Suprapubic skin (tissue), 4 donors: ENCODE data around the gene MFF. TPM values are rescaled to one million over a fixed set of nuclear protein-coding genes. Genes with fewer than 3 reads are reported as not detected.
"Not testable (repeated sequence)": the region's sequence is repeated elsewhere in the genome, so short reads cannot be mapped to it uniquely, and the experiment has no call there.

Source experiments
- DNase-seq, 2 donors: peaks; one replicate each; pipeline ENCODE4 v3.0.0-alpha.2; 2019; ENCODE audit warnings: low spot score in 2 of 2
- H3K27ac ChIP-seq: fragments of 200-600 bp; sonication (generic); one replicate; pipeline ENCODE4 v1.5.1; 2019
- H3K27me3 ChIP-seq: fragments of 200-600 bp; sonication (generic); one replicate; pipeline ENCODE4 v1.5.1; 2019
- H3K36me3 ChIP-seq: fragments of 200-600 bp; sonication (generic); one replicate; pipeline ENCODE4 v1.5.1; 2019
- H3K4me1 ChIP-seq: fragments of 200-600 bp; sonication (generic); one replicate; pipeline ENCODE4 v1.5.1; 2019
- H3K4me3 ChIP-seq: fragments of 200-600 bp; sonication (generic); one replicate; pipeline ENCODE4 v1.5.1; 2019; ENCODE audit warnings: mild to moderate bottlenecking
- H3K9me3 ChIP-seq: fragments of 200-600 bp; sonication (generic); one replicate; pipeline ENCODE4 v1.5.1; 2019
- EP300 ChIP-seq: sonication (generic); formaldehyde crosslinking; IDR thresholded peaks from one replicate; pipeline ENCODE4 v1.6.1; 2017; ENCODE audit warnings: antibody characterized with exemption
- POLR2A ChIP-seq, 2 donors: fragments of 450-650 bp; IDR thresholded peaks; one replicate each; pipeline ENCODE4 v1.6.1; 2017; ENCODE audit warnings: antibody characterized with exemption in 2 of 2, mild to moderate bottlenecking in 2 of 2, moderate library complexity in 2 of 2
- POLR2AphosphoS5 ChIP-seq, 3 donors: sonication (generic); formaldehyde crosslinking; IDR thresholded peaks; one replicate each; pipeline ENCODE4 v1.6.1; 2017; ENCODE audit warnings: antibody characterized with exemption in 3 of 3
- WGBS: methylation state at CpG from one replicate; pipeline ENCODE4 v1.1.5; 2018; 5-methylcytosine and 5-hydroxymethylcytosine counted together
- total RNA-seq, 4 donors: library from RNA; depleted of rRNA; stranded (reverse); fragments of >200 nt; gene quantifications; one replicate each; pipeline ENCODE4 v1.1.0, GENCODE V29; 2016
- TF ChIP-seq, protein P1 (sequence below), 2 donors: fragments of 200-600 bp in 1 of 2; fragments of 450-650 bp in 1 of 2; sonication (generic) in 1 of 2; IDR thresholded peaks; one replicate each; pipeline ENCODE4 v1.5.1; 2016 to 2019; ENCODE audit warnings: antibody characterized with exemption in 2 of 2, mild to moderate bottlenecking in 1 of 2, moderate library complexity in 1 of 2

MFF gene
- total RNA-seq, 4 donors from 2014 or later = 89.8 to 157 (median 103) TPM

DNA sequence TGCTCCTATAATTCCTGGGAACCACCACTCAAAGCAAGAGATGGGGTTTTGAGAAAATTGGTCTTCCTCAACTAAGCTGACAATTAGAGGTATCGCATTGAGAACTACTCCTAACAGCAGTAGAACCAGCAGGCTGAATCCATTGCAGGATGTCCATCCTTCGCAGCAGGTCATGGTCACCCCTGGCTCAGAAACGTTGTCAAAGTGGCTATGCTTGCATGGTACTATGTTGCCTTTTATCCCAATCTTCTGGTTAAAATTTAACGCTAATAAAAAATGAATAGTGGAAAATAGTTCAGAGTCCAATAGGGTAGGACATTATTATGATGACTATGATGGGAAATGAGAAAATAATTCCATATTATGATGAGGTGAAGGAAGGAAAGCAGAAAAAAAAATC lies 54.0 kb downstream of the MFF start, which contains the start of gene TM4SF20:
TM4SF20 (minus strand) TSS at position 212 of the 400 bp plus-strand sequence; CDS start at position 174, 38 bp downstream.
- TF ChIP-seq, protein P1, sequence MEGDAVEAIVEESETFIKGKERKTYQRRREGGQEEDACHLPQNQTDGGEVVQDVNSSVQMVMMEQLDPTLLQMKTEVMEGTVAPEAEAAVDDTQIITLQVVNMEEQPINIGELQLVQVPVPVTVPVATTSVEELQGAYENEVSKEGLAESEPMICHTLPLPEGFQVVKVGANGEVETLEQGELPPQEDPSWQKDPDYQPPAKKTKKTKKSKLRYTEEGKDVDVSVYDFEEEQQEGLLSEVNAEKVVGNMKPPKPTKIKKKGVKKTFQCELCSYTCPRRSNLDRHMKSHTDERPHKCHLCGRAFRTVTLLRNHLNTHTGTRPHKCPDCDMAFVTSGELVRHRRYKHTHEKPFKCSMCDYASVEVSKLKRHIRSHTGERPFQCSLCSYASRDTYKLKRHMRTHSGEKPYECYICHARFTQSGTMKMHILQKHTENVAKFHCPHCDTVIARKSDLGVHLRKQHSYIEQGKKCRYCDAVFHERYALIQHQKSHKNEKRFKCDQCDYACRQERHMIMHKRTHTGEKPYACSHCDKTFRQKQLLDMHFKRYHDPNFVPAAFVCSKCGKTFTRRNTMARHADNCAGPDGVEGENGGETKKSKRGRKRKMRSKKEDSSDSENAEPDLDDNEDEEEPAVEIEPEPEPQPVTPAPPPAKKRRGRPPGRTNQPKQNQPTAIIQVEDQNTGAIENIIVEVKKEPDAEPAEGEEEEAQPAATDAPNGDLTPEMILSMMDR (IDR thresholded peaks at IDR 0.05) = no peak
- H3K27ac ChIP-seq = no peak within 1 kb of the TSS
- H3K27me3 ChIP-seq = no peaks in the 10 kb centered on the region
- no peaks in the 10 kb centered on the region for H3K9me3 ChIP-seq
- H3K36me3 ChIP-seq = no peaks in the 10 kb centered on the region
- H3K4me1 ChIP-seq = no peaks in the 10 kb centered on the region
- DNase-seq = no peak
- no peak within 1 kb of the TSS for H3K4me3 ChIP-seq
- 92% methylated on average over 4 of the region's 4 CpGs for WGBS

DNA sequence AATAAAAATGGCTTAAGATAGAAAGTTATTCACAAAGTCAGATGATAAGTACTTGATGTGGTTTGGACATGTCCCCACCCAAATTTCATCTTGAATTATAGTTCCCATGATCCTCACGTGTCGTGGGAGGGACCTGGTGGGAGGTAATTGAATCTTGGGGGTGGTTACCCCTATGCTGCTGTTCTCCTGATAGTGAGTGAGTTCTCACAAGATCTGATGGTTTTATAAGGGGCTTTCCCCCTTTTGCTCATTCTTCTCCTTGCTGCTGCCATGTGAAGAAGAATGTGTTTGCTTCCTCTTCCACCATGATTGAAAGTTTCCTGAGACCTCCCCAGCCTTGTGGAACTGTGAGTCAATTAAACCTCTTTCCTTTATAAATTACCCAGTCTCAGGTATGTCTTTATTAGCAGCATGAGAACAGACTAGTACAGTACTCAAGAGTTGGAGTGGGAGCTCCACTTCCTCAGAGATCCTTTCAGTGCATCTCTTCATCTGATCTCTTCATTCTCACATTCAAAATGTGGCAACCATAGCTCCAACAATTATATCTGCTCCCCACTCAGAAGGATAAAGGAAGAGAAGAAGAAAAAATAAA lies 57.3 kb downstream of the MFF start:
- WGBS = 75% methylated on average over 2 of the region's 2 CpGs
- not testable (repeated sequence) for H3K9me3 ChIP-seq, DNase-seq, H3K36me3 ChIP-seq, H3K27ac ChIP-seq, H3K4me1 ChIP-seq, H3K27me3 ChIP-seq, H3K4me3 ChIP-seq

DNA sequence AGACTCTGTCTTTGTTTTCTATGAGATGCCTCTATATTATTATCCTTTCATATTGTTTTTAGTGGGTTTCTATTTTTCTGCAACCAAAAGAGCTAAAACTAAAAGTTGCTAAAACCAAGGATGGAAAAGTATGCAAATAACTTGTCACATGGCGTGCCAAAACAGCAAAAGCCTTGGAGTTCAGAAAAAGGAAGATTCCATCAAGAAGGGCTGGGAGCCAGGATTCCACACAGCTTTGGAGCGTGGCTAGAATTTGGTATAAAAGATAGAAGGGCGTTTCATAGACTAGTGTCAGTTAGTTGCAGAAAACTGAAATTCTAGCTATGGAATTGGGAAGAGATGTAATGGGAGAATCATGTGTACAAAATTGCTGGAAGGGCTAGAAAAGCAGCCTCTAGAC lies 58.6 kb downstream of the MFF start:
- H3K36me3 ChIP-seq = no peaks in the 10 kb centered on the region
- no peaks in the 10 kb centered on the region for H3K4me1 ChIP-seq
- no peaks in the 10 kb centered on the region for H3K9me3 ChIP-seq
- TF ChIP-seq POLR2AphosphoS5 (IDR thresholded peaks at IDR 0.05) (no peak), POLR2A (IDR thresholded peaks at IDR 0.05) (no peak), EP300 (no peak)
- TF ChIP-seq, protein P1 (IDR thresholded peaks at IDR 0.05) = no peak
- H3K27ac ChIP-seq = no peak overlapping the region
- H3K27me3 ChIP-seq = no peaks in the 10 kb centered on the region
- WGBS = 28% methylated on average over 3 of the region's 3 CpGs
- no peak overlapping the region for H3K4me3 ChIP-seq
- no peak for DNase-seq

DNA sequence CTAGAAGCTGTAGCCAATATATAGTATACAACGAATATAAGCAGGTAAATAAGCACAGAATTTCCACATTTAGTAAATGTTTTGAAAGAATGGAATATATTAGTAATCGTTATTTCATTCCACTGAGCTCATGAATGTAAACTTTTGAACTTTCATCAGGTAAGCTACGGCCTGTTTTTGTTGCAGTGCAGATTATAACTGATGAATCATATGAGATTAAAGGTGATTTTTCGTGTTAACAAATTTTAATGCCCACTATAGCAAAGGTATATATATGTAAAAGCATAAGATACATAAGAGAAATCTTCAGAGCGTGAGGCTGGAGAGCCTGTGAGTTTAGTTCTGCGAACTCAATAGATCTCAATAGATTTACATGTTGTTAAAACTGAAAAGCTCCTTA lies 61.6 kb downstream of the MFF start:
- Histone ChIP-seq H3K4me1 (no peaks in the 10 kb centered on the region), H3K9me3 (no peaks in the 10 kb centered on the region), H3K27me3 (no peaks in the 10 kb centered on the region), H3K27ac (no peak overlapping the region), H3K36me3 (no peaks in the 10 kb centered on the region), H3K4me3 (no peak overlapping the region)
- WGBS = 67% methylated on average over 6 of the region's 6 CpGs
- TF ChIP-seq, protein P1 (IDR thresholded peaks at IDR 0.05) = no peak
- TF ChIP-seq POLR2A (IDR thresholded peaks at IDR 0.05) = no peak
- no peak for TF ChIP-seq EP300
- TF ChIP-seq POLR2AphosphoS5 (IDR thresholded peaks at IDR 0.05) = no peak
- no peak for DNase-seq

DNA sequence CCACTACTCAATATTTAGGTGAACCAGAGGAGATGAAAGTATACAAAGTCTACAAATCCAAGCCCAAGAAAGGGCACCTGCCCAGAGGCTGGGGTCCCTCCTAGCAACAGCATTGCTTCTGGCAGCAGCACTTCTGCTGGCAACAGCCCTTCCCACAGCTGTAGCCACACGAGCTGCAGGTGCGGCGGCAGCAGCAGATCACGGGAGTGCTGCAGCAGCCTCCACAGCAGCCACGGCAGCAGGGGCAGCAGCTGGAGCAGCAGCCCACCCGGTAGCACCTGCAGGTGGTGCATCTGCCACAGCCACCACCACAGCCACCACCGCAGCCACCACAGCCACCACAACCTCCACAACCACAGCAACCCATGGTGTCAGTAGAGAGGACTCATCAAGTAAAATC lies 62.5 kb downstream of the MFF start, which contains the start of gene SCYGR1:
SCYGR1 (minus strand) TSS at position 367 of the 400 bp plus-strand sequence; CDS start at position 367, 0 bp downstream.
- not testable (repeated sequence) for H3K27ac ChIP-seq, DNase-seq, H3K27me3 ChIP-seq, H3K4me3 ChIP-seq, H3K9me3 ChIP-seq, H3K4me1 ChIP-seq, H3K36me3 ChIP-seq
- 70% methylated on average over 4 of the region's 7 CpGs for WGBS

DNA sequence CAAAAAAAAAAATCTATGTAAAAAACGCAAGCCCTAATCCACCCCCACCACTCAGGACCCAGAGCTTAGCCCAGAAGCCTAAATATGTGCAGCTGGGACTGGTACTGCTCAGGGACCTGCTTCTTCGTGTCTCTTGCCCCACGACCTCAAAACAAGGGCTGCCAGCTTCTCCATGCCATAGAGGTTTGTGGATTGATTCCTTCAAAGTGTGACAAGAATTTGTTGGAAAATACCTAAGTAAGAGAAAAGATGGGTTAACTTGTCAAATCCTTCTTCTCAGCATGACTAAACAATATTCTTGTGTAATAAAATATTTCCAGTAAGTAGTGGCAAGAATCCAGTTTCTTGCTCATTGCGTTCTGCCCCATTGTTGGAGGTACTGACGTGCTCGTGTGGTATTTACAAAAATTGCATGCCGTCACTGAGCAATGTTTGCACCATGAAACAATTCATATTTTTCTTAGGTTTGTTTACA lies 63.5 kb downstream of the MFF start:
- H3K36me3 ChIP-seq = no peaks in the 10 kb centered on the region
- no peak for DNase-seq
- no peak overlapping the region for H3K4me3 ChIP-seq
- WGBS = 67% methylated on average over 7 of the region's 7 CpGs
- TF ChIP-seq, protein P1 (IDR thresholded peaks at IDR 0.05) = no peak
- TF ChIP-seq POLR2AphosphoS5 (IDR thresholded peaks at IDR 0.05) (no peak), EP300 (no peak), POLR2A (IDR thresholded peaks at IDR 0.05) (no peak)
- no peaks in the 10 kb centered on the region for H3K4me1 ChIP-seq
- H3K9me3 ChIP-seq = no peaks in the 10 kb centered on the region
- H3K27me3 ChIP-seq = no peaks in the 10 kb centered on the region
- no peak overlapping the region for H3K27ac ChIP-seq
